Hypothalamus (tissue), 51 donors: ENCODE data around the gene HK1.

Source experiments
- DNase-seq, 51 donors: peaks; one replicate each; lab custom pipeline; 2025; lab: John Stamatoyannopoulos, UW

The HK1 gene

GRCh38 chr10:69366738-69367137, 88.4 kb downstream of the HK1 start:
- DNase-seq = no peak

- DNase-seq = no peak
Measured at GRCh38 chr10:69367469-69367868, 89.2 kb downstream of the HK1 start.

- no peak for DNase-seq
Measured at GRCh38 chr10:69372126-69372980, 94.1 kb downstream of the HK1 start.

GRCh38 chr10:69374242-69374641, 95.9 kb downstream of the HK1 start:
- DNase-seq = no peak

GRCh38 chr10:69374931-69375306, 96.6 kb downstream of the HK1 start:
- DNase-seq = no peak

- DNase-seq = peak in 30 of 51 donors; percentile 11 to 77 (median 40)
Measured at GRCh38 chr10:69375307-69376151, 97.2 kb downstream of the HK1 start.

GRCh38 chr10:69376662-69377061, 98.4 kb downstream of the HK1 start:
- DNase-seq = no peak

GRCh38 chr10:69377191-69377590, 98.9 kb downstream of the HK1 start:
- DNase-seq = no peak

- no peak for DNase-seq
Measured at GRCh38 chr10:69377933-69378332, 99.6 kb downstream of the HK1 start.

- no peak for DNase-seq
Measured at GRCh38 chr10:69379800-69380199, 101.5 kb downstream of the HK1 start.

GRCh38 chr10:69382382-69383117, 104.3 kb downstream of the HK1 start:
- peak in 1 of 51 donors; percentile 42 for DNase-seq

GRCh38 chr10:69383558-69383957, 105.3 kb downstream of the HK1 start:
- no peak for DNase-seq

- DNase-seq = no peak
Measured at GRCh38 chr10:69384320-69384719, 106.0 kb downstream of the HK1 start.

GRCh38 chr10:69385454-69386350, 107.4 kb downstream of the HK1 start:
- no peak for DNase-seq

GRCh38 chr10:69387500-69387899, 109.2 kb downstream of the HK1 start:
- DNase-seq = no peak

GRCh38 chr10:69388488-69388887, 110.2 kb downstream of the HK1 start:
- no peak for DNase-seq

GRCh38 chr10:69389827-69390490, 111.7 kb downstream of the HK1 start:
- peak in 3 of 51 donors; percentile 11 to 18 (median 14) for DNase-seq

- no peak for DNase-seq
Measured at GRCh38 chr10:69391158-69391557, 112.9 kb downstream of the HK1 start.

- DNase-seq = peak in 45 of 51 donors; percentile 15 to 83 (median 62)
Measured at GRCh38 chr10:69392481-69393000, 114.2 kb downstream of the HK1 start.
